ENCODE results near the gene SORBS2. TPM values are rescaled to one million over a fixed set of nuclear protein-coding genes. Genes with fewer than 3 reads are reported as not detected.

The SORBS2 gene
- total RNA-seq, 1 experiment from 2014 or later: 0.34 TPM

DNA sequence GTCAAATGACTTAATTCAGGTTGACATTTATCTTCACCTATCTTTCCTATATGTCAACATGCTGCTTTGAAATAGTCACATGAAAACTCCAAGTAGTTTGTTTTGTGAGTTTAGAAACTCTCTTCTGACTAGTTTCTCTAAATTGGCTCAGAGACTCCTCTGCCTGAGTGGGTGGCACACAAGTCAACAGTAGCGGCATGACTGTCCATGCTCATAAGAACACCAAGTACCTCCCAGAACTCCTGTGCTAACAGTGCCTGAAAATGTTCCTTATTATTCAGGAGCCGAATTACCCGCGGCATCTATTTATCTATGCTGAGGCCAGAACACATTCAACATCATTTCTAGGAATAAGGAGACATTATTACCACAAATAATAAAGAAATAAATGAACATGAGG is 116.3 kb downstream of the SORBS2 start:
- no peak overlapping the region for H3K9ac ChIP-seq (ENCODE audit: low read length)
- H3K4me2 ChIP-seq (ENCODE audit: low read length): no peak overlapping the region
- H3K9me3 ChIP-seq (ENCODE audit: control insufficient read depth in 1 of 2, insufficient read depth in 1 of 2, low read depth in 1 of 2, low read length in 2 of 2): no peaks in the 10 kb centered on the region
- no peaks in the 10 kb centered on the region for H4K20me1 ChIP-seq (ENCODE audit: insufficient read depth)
- H3K79me2 ChIP-seq (ENCODE audit: insufficient read depth, low read length): no peaks in the 10 kb centered on the region
- no TSS peak for BruUV-seq (replicated peaks)
- ChIA-PET CTCF (no interaction called here), POLR2A (no interaction called here), RAD21 (ENCODE audit: low non-redundant PET in 1 of 2, low total read pairs in 2 of 2, uncharacterized antibody in 2 of 2, unreplicated experiment in 2 of 2) (no interaction called here)
- H3K4me1 ChIP-seq (ENCODE audit: control insufficient read depth in 1 of 2, insufficient read depth in 2 of 2, low read length in 2 of 2): no peaks in the 10 kb centered on the region
- H3K27me3 ChIP-seq (ENCODE audit: insufficient read depth, low read length): no peaks in the 10 kb centered on the region; the same call in 1 of the 2 replicates
- no peaks in the 10 kb centered on the region for H3K36me3 ChIP-seq (ENCODE audit: control insufficient read depth in 1 of 2, insufficient read depth in 2 of 2, low read length in 2 of 2)
- H3K4me3 ChIP-seq (replicated peaks in 1 of 2; ENCODE audit: low read depth in 1 of 2, low read length in 2 of 2): no peak overlapping the region
- no peak overlapping the region for H3K27ac ChIP-seq (ENCODE audit: low read depth, low read length)
- no peaks in the 10 kb centered on the region for H3K9me2 ChIP-seq (ENCODE audit: insufficient read depth)
- intact Hi-C loops (cut with micrococcal nuclease): no loop called here
- DNase-seq (ENCODE audit: low read depth, low spot score) (no peak), ATAC-seq (no peak)
- no peak overlapping the region for H2AFZ ChIP-seq (ENCODE audit: low read depth, low read length, poor library complexity, severe bottlenecking)
- TF ChIP-seq EGR1 (IDR thresholded peaks at IDR 0.05; ENCODE audit: low read depth) (no peak), SP1 (IDR thresholded peaks at IDR 0.05; ENCODE audit: low read depth) (no peak), RAD21 (IDR thresholded peaks at IDR 0.05; ENCODE audit: low read depth) (no peak), SIN3A (IDR thresholded peaks at IDR 0.05; ENCODE audit: low read depth) (no peak)
- TF ChIP-seq, protein P1, sequence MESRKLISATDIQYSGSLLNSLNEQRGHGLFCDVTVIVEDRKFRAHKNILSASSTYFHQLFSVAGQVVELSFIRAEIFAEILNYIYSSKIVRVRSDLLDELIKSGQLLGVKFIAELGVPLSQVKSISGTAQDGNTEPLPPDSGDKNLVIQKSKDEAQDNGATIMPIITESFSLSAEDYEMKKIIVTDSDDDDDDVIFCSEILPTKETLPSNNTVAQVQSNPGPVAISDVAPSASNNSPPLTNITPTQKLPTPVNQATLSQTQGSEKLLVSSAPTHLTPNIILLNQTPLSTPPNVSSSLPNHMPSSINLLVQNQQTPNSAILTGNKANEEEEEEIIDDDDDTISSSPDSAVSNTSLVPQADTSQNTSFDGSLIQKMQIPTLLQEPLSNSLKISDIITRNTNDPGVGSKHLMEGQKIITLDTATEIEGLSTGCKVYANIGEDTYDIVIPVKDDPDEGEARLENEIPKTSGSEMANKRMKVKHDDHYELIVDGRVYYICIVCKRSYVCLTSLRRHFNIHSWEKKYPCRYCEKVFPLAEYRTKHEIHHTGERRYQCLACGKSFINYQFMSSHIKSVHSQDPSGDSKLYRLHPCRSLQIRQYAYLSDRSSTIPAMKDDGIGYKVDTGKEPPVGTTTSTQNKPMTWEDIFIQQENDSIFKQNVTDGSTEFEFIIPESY (IDR thresholded peaks at IDR 0.05; ENCODE audit: extremely low read depth, insufficient replicate concordance, low read length): no peak

DNA sequence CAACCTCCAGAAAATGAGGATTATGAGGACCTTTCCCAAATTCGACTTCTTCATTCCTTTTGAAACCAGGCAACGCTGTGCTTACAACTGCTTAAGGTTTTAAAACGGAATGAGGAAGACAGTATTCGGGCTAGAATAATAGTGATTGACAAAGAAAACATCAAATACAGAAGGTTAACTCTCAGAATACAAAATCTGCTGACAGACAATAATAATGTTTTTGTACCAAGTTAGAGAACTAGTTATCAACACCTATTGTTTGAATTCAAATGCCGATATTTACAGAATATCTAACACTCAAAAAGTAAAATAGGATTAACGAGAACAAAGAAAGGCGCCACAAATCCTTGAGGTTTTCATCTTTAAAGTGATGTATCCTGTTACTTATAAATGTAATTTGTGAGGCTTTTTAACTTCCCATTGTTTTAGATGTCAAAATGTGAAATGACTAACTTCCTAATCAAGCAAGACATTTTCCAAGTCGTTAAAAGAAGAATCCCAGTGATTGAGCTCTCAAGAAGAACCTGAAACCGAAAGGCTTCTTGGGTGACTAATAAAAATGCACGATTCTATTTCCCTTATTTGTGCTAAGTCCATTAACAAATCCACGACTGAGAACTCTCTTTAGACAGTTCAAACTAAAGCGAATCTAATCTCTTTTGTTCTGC is 118.3 kb downstream of the SORBS2 start:
- intact Hi-C loops (cut with micrococcal nuclease): no loop called here

More for the DNA sequence above, 118.3 kb downstream of the SORBS2 start:
- no peaks in the 10 kb centered on the region for H3K36me3 ChIP-seq (ENCODE audit: control insufficient read depth in 1 of 2, insufficient read depth in 2 of 2, low read length in 2 of 2)
- BruUV-seq (replicated peaks): no TSS peak
- POLR2A ChIA-PET: no interaction called here
- no peak for DNase-seq (ENCODE audit: low read depth, low spot score)
- H2AFZ ChIP-seq (ENCODE audit: low read depth, low read length, poor library complexity, severe bottlenecking): no peak overlapping the region
- H3K9me3 ChIP-seq (ENCODE audit: control insufficient read depth in 1 of 2, insufficient read depth in 1 of 2, low read depth in 1 of 2, low read length in 2 of 2): no peaks in the 10 kb centered on the region
- no peak for TF ChIP-seq EZH2phosphoT487 (IDR thresholded peaks at IDR 0.05; ENCODE audit: borderline replicate concordance)
- TF ChIP-seq CBX3 (IDR thresholded peaks at IDR 0.05; ENCODE audit: low read depth): no peak
- TF ChIP-seq ZNF274 (IDR thresholded peaks at IDR 0.05; ENCODE audit: low read depth, low read length): no peak
- TF ChIP-seq, protein P1 (IDR thresholded peaks at IDR 0.05; ENCODE audit: extremely low read depth, insufficient replicate concordance, low read length): no peak
- no peak for TF ChIP-seq CEBPB (IDR thresholded peaks at IDR 0.05; ENCODE audit: low read depth)
- TF ChIP-seq POLR2AphosphoS5 (IDR thresholded peaks at IDR 0.05; ENCODE audit: low read depth, low read length): no peak
- no peak for TF ChIP-seq POLR2A (IDR thresholded peaks at IDR 0.05; ENCODE audit: borderline replicate concordance, extremely low read depth, insufficient read depth, insufficient read length)
- no peak for TF ChIP-seq ELF1 (IDR thresholded peaks at IDR 0.05; ENCODE audit: borderline replicate concordance, low read depth)
- TF ChIP-seq TCF7L2 (IDR thresholded peaks at IDR 0.05; ENCODE audit: borderline replicate concordance, extremely low read depth, insufficient read depth, insufficient read length): no peak
- TF ChIP-seq, protein P2, sequence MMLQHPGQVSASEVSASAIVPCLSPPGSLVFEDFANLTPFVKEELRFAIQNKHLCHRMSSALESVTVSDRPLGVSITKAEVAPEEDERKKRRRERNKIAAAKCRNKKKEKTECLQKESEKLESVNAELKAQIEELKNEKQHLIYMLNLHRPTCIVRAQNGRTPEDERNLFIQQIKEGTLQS (IDR thresholded peaks at IDR 0.05): no peak
- no peak overlapping the region for H3K9ac ChIP-seq (ENCODE audit: low read length)
- no peaks in the 10 kb centered on the region for H3K79me2 ChIP-seq (ENCODE audit: insufficient read depth, low read length)
- CTCF ChIA-PET: no interaction called here
- RAD21 ChIA-PET (ENCODE audit: low non-redundant PET in 1 of 2, low total read pairs in 2 of 2, uncharacterized antibody in 2 of 2, unreplicated experiment in 2 of 2): no interaction called here
- H3K27ac ChIP-seq (ENCODE audit: low read depth, low read length): no peak overlapping the region
- H3K9me2 ChIP-seq (ENCODE audit: insufficient read depth): no peaks in the 10 kb centered on the region
- H3K4me1 ChIP-seq (ENCODE audit: control insufficient read depth in 1 of 2, insufficient read depth in 2 of 2, low read length in 2 of 2): no peaks in the 10 kb centered on the region
- H4K20me1 ChIP-seq (ENCODE audit: insufficient read depth): no peaks in the 10 kb centered on the region
- no peak for ATAC-seq
- no peaks in the 10 kb centered on the region; the same call in 1 of the 2 replicates for H3K27me3 ChIP-seq (ENCODE audit: insufficient read depth, low read length)
- H3K4me2 ChIP-seq (ENCODE audit: low read length): no peak overlapping the region
- no peak overlapping the region for H3K4me3 ChIP-seq (replicated peaks in 1 of 2; ENCODE audit: low read depth in 1 of 2, low read length in 2 of 2)
